Keratinocyte (primary cell): ENCODE measurements around the gene DAPK1. TPM values are rescaled to one million over a fixed set of nuclear protein-coding genes. Genes with fewer than 3 reads are reported as not detected.

Source experiments
- DNase-seq: peaks from one replicate; pipeline ENCODE4 v3.0.0-alpha.2; 2011; ENCODE audit warnings: low read depth, missing footprints, low spot score
- FAIRE-seq: peaks from 2 replicates; lab custom pipeline; 2011; peaks lifted over from hg19 to GRCh38; lab: Jason Lieb, UNC
- H2AFZ ChIP-seq: 2 replicates; pipeline ENCODE4 v1.6.0; 2012; ENCODE audit warnings: low read length, control low read depth, inconsistent platforms; ENCODE audit not compliant: control insufficient read depth
- H3K27ac ChIP-seq: 2 replicates; pipeline ENCODE4 v1.5.1; 2011; ENCODE audit warnings: low read length; ENCODE audit not compliant: control insufficient read depth, insufficient read depth
- H3K27me3 ChIP-seq: 3 replicates; pipeline ENCODE4 v1.6.0; 2011; ENCODE audit warnings: low read length; ENCODE audit not compliant: control insufficient read depth, insufficient read depth; ENCODE audit errors: extremely low read depth
- H3K36me3 ChIP-seq, 2 experiments: 2 replicates in 1 of 2; 3 replicates in 1 of 2; pipeline ENCODE4 v1.5.1; 2011; ENCODE audit warnings: low read length in 2 of 2, mild to moderate bottlenecking in 1 of 2; ENCODE audit not compliant: control insufficient read depth in 2 of 2, insufficient read depth in 2 of 2; ENCODE audit errors: extremely low read depth in 1 of 2
- H3K4me1 ChIP-seq: 3 replicates; pipeline ENCODE4 v1.5.1; 2011; ENCODE audit warnings: low read length; ENCODE audit not compliant: control insufficient read depth, insufficient read depth; ENCODE audit errors: extremely low read depth
- H3K4me2 ChIP-seq: 3 replicates; pipeline ENCODE4 v1.6.0; 2011; ENCODE audit warnings: low read depth, low read length; ENCODE audit not compliant: control insufficient read depth, insufficient read depth; ENCODE audit errors: extremely low read depth
- H3K4me3 ChIP-seq, 3 experiments: fragments of 200-600 bp in 1 of 3; sonication (generic) in 1 of 3; 2 replicates in 2 of 3; 3 replicates in 1 of 3; pipeline ENCODE4 v1.5.1; 2011 to 2016; ENCODE audit warnings: low read length in 3 of 3, mild to moderate bottlenecking in 3 of 3, control low read depth in 2 of 3, inconsistent platforms in 1 of 3, low read depth in 1 of 3, mixed read lengths in 1 of 3, mixed run types in 1 of 3, moderate library complexity in 1 of 3; ENCODE audit not compliant: control insufficient read depth in 2 of 3, insufficient read depth in 2 of 3; ENCODE audit errors: extremely low read depth in 1 of 3
- H3K79me2 ChIP-seq: 2 replicates; pipeline ENCODE4 v1.6.0; 2012; ENCODE audit warnings: low read length; ENCODE audit not compliant: control insufficient read depth, insufficient read depth
- H3K9ac ChIP-seq: 3 replicates; pipeline ENCODE4 v1.6.0; 2011; ENCODE audit warnings: low read length; ENCODE audit not compliant: control insufficient read depth, insufficient read depth; ENCODE audit errors: extremely low read depth
- H3K9me1 ChIP-seq: 3 replicates; pipeline ENCODE4 v1.6.0; 2011; ENCODE audit warnings: low read length; ENCODE audit not compliant: control insufficient read depth, insufficient read depth; ENCODE audit errors: extremely low read depth
- H3K9me3 ChIP-seq: 2 replicates; pipeline ENCODE4 v1.5.1; 2012; ENCODE audit warnings: low read depth, low read length; ENCODE audit not compliant: control insufficient read depth
- H4K20me1 ChIP-seq: 3 replicates; pipeline ENCODE4 v1.6.0; 2011; ENCODE audit warnings: low read length; ENCODE audit not compliant: control insufficient read depth, insufficient read depth; ENCODE audit errors: extremely low read depth
- EZH2 ChIP-seq: IDR thresholded peaks from one replicate; pipeline ENCODE4 v1.6.1; 2012; ENCODE audit warnings: inconsistent platforms, mild to moderate bottlenecking, low read length, moderate library complexity
- dilution Hi-C: fragments of 300-500 bp; cut with MboI; formaldehyde crosslinking; loops from one replicate; pipeline ENCODE4 v1.7.0; 2020; ENCODE audit warnings: low sequenced_read_pairs; ENCODE audit not compliant: extremely low pct_ligation_motif_present
- polyA plus RNA-seq, 5 experiments: library from polyadenylated mRNA; depleted of rRNA in 3 of 5; stranded (reverse) in 3 of 5; stranded (forward) in 1 of 5; unstranded in 1 of 5; fragments of >200 nt; gene quantifications; 1 replicate in 1 of 5; 2 replicates in 3 of 5; 3 replicates in 1 of 5; pipeline versions ENCODE4 v1.2.1 to v1.2.3, GENCODE V29; 2011 to 2012; ENCODE audit warnings: missing spikeins in 2 of 5, low read depth in 1 of 5, low replicate concordance in 1 of 5
- TF ChIP-seq, protein P1 (sequence below), 3 experiments: IDR thresholded peaks in 1 of 3; conservative IDR thresholded peaks in 1 of 3; optimal IDR thresholded peaks in 1 of 3; 2 replicates in 2 of 3; 3 replicates in 1 of 3; pipeline versions ENCODE3 to v1.5.1; 2011; ENCODE audit warnings: low read length in 3 of 3, mild to moderate bottlenecking in 3 of 3, moderate library complexity in 2 of 3, control low read depth in 1 of 3, inconsistent platforms in 1 of 3; ENCODE audit not compliant: insufficient read depth in 2 of 3; ENCODE audit errors: extremely low read depth in 1 of 3

Gene DAPK1
- polyA plus RNA-seq, 1 donor (not counting 4 experiments of a cell fraction or from before 2014, with no cell fraction given), result 2.8 TPM

DNA sequence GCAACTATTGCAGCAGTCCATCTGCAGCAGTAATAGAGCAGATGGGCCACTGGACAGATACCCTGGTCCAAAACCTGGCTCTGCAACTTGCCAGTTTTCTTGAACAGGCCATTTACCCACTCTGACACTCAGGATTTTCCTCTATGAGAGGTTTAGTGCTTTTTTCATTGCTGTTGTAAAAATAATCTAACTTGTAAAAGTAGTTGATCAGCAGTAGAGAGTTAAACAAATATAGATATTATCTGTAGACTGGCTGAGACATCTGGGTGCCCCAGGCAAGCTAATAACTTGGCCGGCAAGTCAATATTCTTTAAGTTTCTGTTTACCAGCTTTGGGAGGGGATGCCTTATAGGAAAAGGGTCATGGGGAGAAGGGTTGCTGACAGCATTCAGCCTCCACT lies 4.1 kb downstream of the DAPK1 start:
- dilution Hi-C loops, result no loop called here
- H4K20me1 ChIP-seq, result no peaks in the 10 kb centered on the region
- no peak overlapping the region for H3K27ac ChIP-seq
- H3K27me3 ChIP-seq, result peaks cover 27% of the 10 kb centered on the region
- DNase-seq, result no peak
- H3K4me1 ChIP-seq, result peaks cover 5% of the 10 kb centered on the region
- no peak for FAIRE-seq
- H3K9me1 ChIP-seq, result no peaks in the 10 kb centered on the region
- no peaks in the 10 kb centered on the region for H3K36me3 ChIP-seq
- TF ChIP-seq, protein P1, sequence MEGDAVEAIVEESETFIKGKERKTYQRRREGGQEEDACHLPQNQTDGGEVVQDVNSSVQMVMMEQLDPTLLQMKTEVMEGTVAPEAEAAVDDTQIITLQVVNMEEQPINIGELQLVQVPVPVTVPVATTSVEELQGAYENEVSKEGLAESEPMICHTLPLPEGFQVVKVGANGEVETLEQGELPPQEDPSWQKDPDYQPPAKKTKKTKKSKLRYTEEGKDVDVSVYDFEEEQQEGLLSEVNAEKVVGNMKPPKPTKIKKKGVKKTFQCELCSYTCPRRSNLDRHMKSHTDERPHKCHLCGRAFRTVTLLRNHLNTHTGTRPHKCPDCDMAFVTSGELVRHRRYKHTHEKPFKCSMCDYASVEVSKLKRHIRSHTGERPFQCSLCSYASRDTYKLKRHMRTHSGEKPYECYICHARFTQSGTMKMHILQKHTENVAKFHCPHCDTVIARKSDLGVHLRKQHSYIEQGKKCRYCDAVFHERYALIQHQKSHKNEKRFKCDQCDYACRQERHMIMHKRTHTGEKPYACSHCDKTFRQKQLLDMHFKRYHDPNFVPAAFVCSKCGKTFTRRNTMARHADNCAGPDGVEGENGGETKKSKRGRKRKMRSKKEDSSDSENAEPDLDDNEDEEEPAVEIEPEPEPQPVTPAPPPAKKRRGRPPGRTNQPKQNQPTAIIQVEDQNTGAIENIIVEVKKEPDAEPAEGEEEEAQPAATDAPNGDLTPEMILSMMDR (optimal IDR thresholded peaks at IDR 0.05 in 1 of 3, IDR thresholded peaks at IDR 0.05 in 1 of 3, conservative IDR thresholded peaks at IDR 0.05 in 1 of 3; ENCODE audit: extremely low read depth in 1 of 3, insufficient read depth in 2 of 3, low read length in 3 of 3), result no peak
- TF ChIP-seq EZH2, result no peak
- H3K79me2 ChIP-seq, result no peaks in the 10 kb centered on the region
- no peak overlapping the region for H3K4me3 ChIP-seq
- no peak overlapping the region for H3K9ac ChIP-seq
- H2AFZ ChIP-seq, result no peak overlapping the region
- H3K4me2 ChIP-seq, result no peak overlapping the region
- no peaks in the 10 kb centered on the region for H3K9me3 ChIP-seq

DNA sequence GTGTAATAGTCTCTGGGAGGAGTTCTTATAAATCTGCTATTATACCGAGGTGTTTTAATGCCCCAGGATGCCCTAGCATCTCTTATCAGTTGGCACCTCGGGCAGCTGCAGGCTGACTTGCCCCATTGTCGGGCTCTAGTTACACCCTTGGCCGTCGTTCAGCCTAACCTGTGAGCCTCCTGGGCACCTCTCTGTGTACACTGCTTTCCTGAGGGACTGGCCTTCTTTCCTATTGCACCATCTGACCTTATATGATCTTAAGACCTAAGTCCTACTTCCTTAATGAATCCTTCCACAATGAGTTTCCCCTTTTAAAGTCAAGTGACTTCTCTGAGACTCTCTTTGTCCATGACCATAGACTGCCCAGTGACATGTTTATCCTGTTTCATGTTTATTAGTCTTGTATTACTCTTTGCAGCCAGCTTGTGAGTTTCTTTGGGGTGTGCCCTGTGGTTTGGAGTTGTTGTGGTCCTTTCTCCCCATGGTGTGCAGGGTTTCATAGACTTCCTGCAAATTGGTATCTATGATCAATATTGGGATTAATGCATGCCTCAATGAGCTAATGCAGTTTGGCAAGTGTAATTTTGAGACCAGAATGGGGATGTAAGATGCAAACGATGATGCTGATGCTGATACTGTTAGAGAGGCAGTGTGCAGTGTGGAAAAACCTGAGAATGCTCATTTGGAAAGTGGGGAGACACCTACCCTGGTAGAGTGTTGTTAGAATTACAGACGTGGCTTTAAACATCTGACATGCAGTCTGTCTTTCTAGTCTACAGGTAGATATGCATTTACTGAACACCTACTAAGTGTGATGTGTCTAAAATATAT lies 4.9 kb downstream of the DAPK1 start:
- Histone ChIP-seq H3K27me3 (peaks cover 20% of the 10 kb centered on the region), H3K4me2 (no peak overlapping the region), H3K79me2 (no peaks in the 10 kb centered on the region), H4K20me1 (no peaks in the 10 kb centered on the region), H3K27ac (no peak overlapping the region), H3K4me3 (no peak overlapping the region), H3K9me1 (no peaks in the 10 kb centered on the region), H3K9ac (no peak overlapping the region), H3K36me3 (no peaks in the 10 kb centered on the region), H2AFZ (no peak overlapping the region), H3K9me3 (no peaks in the 10 kb centered on the region), H3K4me1 (peaks cover 5% of the 10 kb centered on the region)
- TF ChIP-seq, protein P1 (optimal IDR thresholded peaks at IDR 0.05 in 1 of 3, IDR thresholded peaks at IDR 0.05 in 1 of 3, conservative IDR thresholded peaks at IDR 0.05 in 1 of 3; ENCODE audit: extremely low read depth in 1 of 3, insufficient read depth in 2 of 3, low read length in 3 of 3), result no peak
- no peak for TF ChIP-seq EZH2
- no peak for DNase-seq
- dilution Hi-C loops, result no loop called here
- no peak for FAIRE-seq
